Dendritic cell treated with granulocyte-macrophage colony-stimulating factor and Interleukin-4, amounts not matched to agents 40 ng/mL and 50 ng/mL, for 4 days (primary cell): ENCODE measurements around the gene PAX1.

Experiments
- H3K27ac Mint-ChIP-seq: one replicate; pipeline ENCODE4 v1.8.0; 2022; ENCODE audit warnings: mild to moderate bottlenecking, mixed read lengths
- H3K27me3 Mint-ChIP-seq: one replicate; pipeline ENCODE4 v1.8.0; 2022; ENCODE audit warnings: mild to moderate bottlenecking, mixed read lengths
- H3K36me3 Mint-ChIP-seq: one replicate; pipeline ENCODE4 v1.8.0; 2022; ENCODE audit warnings: low read depth, mixed read lengths
- H3K4me1 Mint-ChIP-seq: one replicate; pipeline ENCODE4 v1.8.0; 2022; ENCODE audit warnings: low read depth, mixed read lengths
- H3K4me3 Mint-ChIP-seq: one replicate; pipeline ENCODE4 v1.8.0; 2022; ENCODE audit warnings: mild to moderate bottlenecking, moderate library complexity, mixed read lengths
- H3K9me3 Mint-ChIP-seq: one replicate; pipeline ENCODE4 v1.8.0; 2022; ENCODE audit warnings: mixed read lengths
- intact Hi-C: fragments of 100-400 bp; cut with micrococcal nuclease; formaldehyde crosslinking; loops from one replicate; pipeline ENCODE4 v1.15.0; 2022

PAX1 gene

GRCh38 chr20:21739682-21740081 lies 34.2 kb downstream of the PAX1 start:
- no peak overlapping the region for H3K4me3 Mint-ChIP-seq
- intact Hi-C loops: no loop called here

GRCh38 chr20:21741266-21741665 lies 35.8 kb downstream of the PAX1 start:
- H3K27me3 Mint-ChIP-seq: no peaks in the 10 kb centered on the region
- H3K27ac Mint-ChIP-seq: no peak overlapping the region
- no peaks in the 10 kb centered on the region for H3K36me3 Mint-ChIP-seq
- intact Hi-C loops: no loop called here
- no peaks in the 10 kb centered on the region for H3K4me1 Mint-ChIP-seq
- H3K9me3 Mint-ChIP-seq: peaks cover 11% of the 10 kb centered on the region
- no peak overlapping the region for H3K4me3 Mint-ChIP-seq

More at GRCh38 chr20:21739682-21740081, 34.2 kb downstream of the PAX1 start:
- no peaks in the 10 kb centered on the region for H3K27me3 Mint-ChIP-seq
- H3K27ac Mint-ChIP-seq: no peak overlapping the region
- H3K9me3 Mint-ChIP-seq: peaks cover 11% of the 10 kb centered on the region
- no peaks in the 10 kb centered on the region for H3K4me1 Mint-ChIP-seq
- no peaks in the 10 kb centered on the region for H3K36me3 Mint-ChIP-seq

GRCh38 chr20:21762646-21763045 lies 57.2 kb downstream of the PAX1 start:
- Mint-ChIP-seq H3K4me3 (no peak overlapping the region), H3K9me3 (no peaks in the 10 kb centered on the region), H3K27me3 (peaks cover 1% of the 10 kb centered on the region), H3K36me3 (no peaks in the 10 kb centered on the region), H3K27ac (no peak overlapping the region), H3K4me1 (no peaks in the 10 kb centered on the region)
- intact Hi-C loops: no loop called here

- Mint-ChIP-seq H3K27ac (no peak overlapping the region), H3K27me3 (peaks cover 4% of the 10 kb centered on the region), H3K4me3 (no peak overlapping the region), H3K4me1 (no peaks in the 10 kb centered on the region), H3K9me3 (no peaks in the 10 kb centered on the region), H3K36me3 (no peaks in the 10 kb centered on the region)
- intact Hi-C loops: no loop called here
Measured at GRCh38 chr20:21767200-21767738, 61.8 kb downstream of the PAX1 start.

GRCh38 chr20:21767739-21768223 lies 62.3 kb downstream of the PAX1 start:
- intact Hi-C loops: no loop called here
- Mint-ChIP-seq H3K4me1 (no peaks in the 10 kb centered on the region), H3K9me3 (no peaks in the 10 kb centered on the region), H3K36me3 (no peaks in the 10 kb centered on the region), H3K4me3 (no peak overlapping the region), H3K27ac (no peak overlapping the region), H3K27me3 (peaks cover 4% of the 10 kb centered on the region)
